ENCODE results near the gene TNFRSF25.

Gene TNFRSF25

GRCh38 chr1:6427441-6428390 lies 38.3 kb downstream of the TNFRSF25 start:
- Histone ChIP-seq H3K9me3 (ENCODE audit: low read length) (no peaks in the 10 kb centered on the region), H4K20me1 (ENCODE audit: insufficient read depth, low read length) (no peaks in the 10 kb centered on the region), H3K27me3 (ENCODE audit: insufficient read depth, low read length) (peaks cover 21% of the 10 kb centered on the region), H3K9ac (ENCODE audit: low read length) (no peak overlapping the region), H2AFZ (ENCODE audit: low read length) (no peak overlapping the region), H3K4me1 (ENCODE audit: insufficient read depth, low read length, severe bottlenecking) (no peaks in the 10 kb centered on the region), H3K79me2 (ENCODE audit: insufficient read depth, low read length) (no peaks in the 10 kb centered on the region), H3K36me3 (ENCODE audit: insufficient read depth, low read length) (no peaks in the 10 kb centered on the region), H3K9me2 (ENCODE audit: low read depth, low read length) (no peaks in the 10 kb centered on the region), H3F3A (ENCODE audit: insufficient read depth, low read length) (no peaks in the 10 kb centered on the region), H3K4me3 (ENCODE audit: low read depth, low read length, poor library complexity, severe bottlenecking) (no peak overlapping the region), H3K27ac (ENCODE audit: low read depth, low read length, poor library complexity, severe bottlenecking) (no peak overlapping the region), H3K4me2 (ENCODE audit: low read length) (no peak overlapping the region)
- TF ChIP-seq CTCF (IDR thresholded peaks at IDR 0.05; ENCODE audit: low read length) (no peak), EZH2 (IDR thresholded peaks at IDR 0.05; ENCODE audit: borderline replicate concordance, low read length) (no peak)

- no peaks in the 10 kb centered on the region for H3F3A ChIP-seq (ENCODE audit: insufficient read depth, low read length)
- H3K9me2 ChIP-seq (ENCODE audit: low read depth, low read length): no peaks in the 10 kb centered on the region
- no peak overlapping the region for H3K4me2 ChIP-seq (ENCODE audit: low read length)
- TF ChIP-seq EZH2 (IDR thresholded peaks at IDR 0.05; ENCODE audit: borderline replicate concordance, low read length) (no peak), CTCF (IDR thresholded peaks at IDR 0.05; ENCODE audit: low read length) (no peak)
- H3K27ac ChIP-seq (ENCODE audit: low read depth, low read length, poor library complexity, severe bottlenecking): no peak overlapping the region
- no peaks in the 10 kb centered on the region for H4K20me1 ChIP-seq (ENCODE audit: insufficient read depth, low read length)
- no peaks in the 10 kb centered on the region for H3K4me1 ChIP-seq (ENCODE audit: insufficient read depth, low read length, severe bottlenecking)
- H3K9ac ChIP-seq (ENCODE audit: low read length): no peak overlapping the region
- peaks cover 19% of the 10 kb centered on the region for H3K27me3 ChIP-seq (ENCODE audit: insufficient read depth, low read length)
- H3K79me2 ChIP-seq (ENCODE audit: insufficient read depth, low read length): no peaks in the 10 kb centered on the region
- no peak overlapping the region for H3K4me3 ChIP-seq (ENCODE audit: low read depth, low read length, poor library complexity, severe bottlenecking)
- H3K36me3 ChIP-seq (ENCODE audit: insufficient read depth, low read length): no peaks in the 10 kb centered on the region
- H2AFZ ChIP-seq (ENCODE audit: low read length): no peak overlapping the region
- H3K9me3 ChIP-seq (ENCODE audit: low read length): no peaks in the 10 kb centered on the region
Measured at GRCh38 chr1:6426972-6427350, 39.0 kb downstream of the TNFRSF25 start.

GRCh38 chr1:6426277-6426971 lies 39.5 kb downstream of the TNFRSF25 start:
- Histone ChIP-seq H3F3A (ENCODE audit: insufficient read depth, low read length) (no peaks in the 10 kb centered on the region), H3K4me1 (ENCODE audit: insufficient read depth, low read length, severe bottlenecking) (no peaks in the 10 kb centered on the region), H4K20me1 (ENCODE audit: insufficient read depth, low read length) (no peaks in the 10 kb centered on the region), H3K79me2 (ENCODE audit: insufficient read depth, low read length) (no peaks in the 10 kb centered on the region), H3K27me3 (ENCODE audit: insufficient read depth, low read length) (peaks cover 22% of the 10 kb centered on the region), H3K36me3 (ENCODE audit: insufficient read depth, low read length) (no peaks in the 10 kb centered on the region), H2AFZ (ENCODE audit: low read length) (no peak overlapping the region), H3K9me3 (ENCODE audit: low read length) (no peaks in the 10 kb centered on the region), H3K9ac (ENCODE audit: low read length) (no peak overlapping the region), H3K4me2 (ENCODE audit: low read length) (no peak overlapping the region), H3K4me3 (ENCODE audit: low read depth, low read length, poor library complexity, severe bottlenecking) (no peak overlapping the region), H3K27ac (ENCODE audit: low read depth, low read length, poor library complexity, severe bottlenecking) (no peak overlapping the region), H3K9me2 (ENCODE audit: low read depth, low read length) (no peaks in the 10 kb centered on the region)
- no peak for TF ChIP-seq EZH2 (IDR thresholded peaks at IDR 0.05; ENCODE audit: borderline replicate concordance, low read length)
- TF ChIP-seq CTCF (IDR thresholded peaks at IDR 0.05; ENCODE audit: low read length): no peak

Data from OCI-LY1 (cell line).